ENCODE results near the gene TSPAN2.
"Not testable (repeated sequence)": the region's sequence is repeated elsewhere in the genome, so short reads cannot be mapped to it uniquely, and the experiment has no call there.

The TSPAN2 gene

DNA sequence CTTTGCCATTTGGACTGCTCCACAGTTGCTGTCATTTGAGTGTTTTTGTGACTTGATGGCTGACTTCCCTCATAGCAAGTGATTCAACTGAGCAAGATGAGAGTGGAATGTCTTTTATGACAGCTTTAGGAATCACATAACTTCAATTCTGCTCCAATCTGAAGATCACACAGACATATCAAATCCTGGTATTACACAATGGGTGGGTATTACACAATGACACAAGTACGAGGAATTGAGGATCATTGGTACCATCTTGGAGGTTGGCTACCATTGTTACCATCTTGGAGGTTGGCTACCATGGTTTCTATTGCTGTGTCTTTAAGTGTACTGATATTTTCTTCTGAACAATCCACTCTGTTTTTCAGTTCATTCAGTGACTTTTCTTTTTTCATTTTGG lies 68.2 kb downstream of the TSPAN2 start:
- H3K4me3 Mint-ChIP-seq, result no peak overlapping the region
- H3K4me1 Mint-ChIP-seq, result no peaks in the 10 kb centered on the region
- TF ChIP-seq, protein P1, sequence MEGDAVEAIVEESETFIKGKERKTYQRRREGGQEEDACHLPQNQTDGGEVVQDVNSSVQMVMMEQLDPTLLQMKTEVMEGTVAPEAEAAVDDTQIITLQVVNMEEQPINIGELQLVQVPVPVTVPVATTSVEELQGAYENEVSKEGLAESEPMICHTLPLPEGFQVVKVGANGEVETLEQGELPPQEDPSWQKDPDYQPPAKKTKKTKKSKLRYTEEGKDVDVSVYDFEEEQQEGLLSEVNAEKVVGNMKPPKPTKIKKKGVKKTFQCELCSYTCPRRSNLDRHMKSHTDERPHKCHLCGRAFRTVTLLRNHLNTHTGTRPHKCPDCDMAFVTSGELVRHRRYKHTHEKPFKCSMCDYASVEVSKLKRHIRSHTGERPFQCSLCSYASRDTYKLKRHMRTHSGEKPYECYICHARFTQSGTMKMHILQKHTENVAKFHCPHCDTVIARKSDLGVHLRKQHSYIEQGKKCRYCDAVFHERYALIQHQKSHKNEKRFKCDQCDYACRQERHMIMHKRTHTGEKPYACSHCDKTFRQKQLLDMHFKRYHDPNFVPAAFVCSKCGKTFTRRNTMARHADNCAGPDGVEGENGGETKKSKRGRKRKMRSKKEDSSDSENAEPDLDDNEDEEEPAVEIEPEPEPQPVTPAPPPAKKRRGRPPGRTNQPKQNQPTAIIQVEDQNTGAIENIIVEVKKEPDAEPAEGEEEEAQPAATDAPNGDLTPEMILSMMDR (IDR thresholded peaks at IDR 0.05), result no peak
- no peaks in the 10 kb centered on the region for H3K36me3 Mint-ChIP-seq (ENCODE audit: low read depth)
- H3K27ac Mint-ChIP-seq, result no peak overlapping the region
- no peak for DNase-seq
- peaks cover 30% of the 10 kb centered on the region for H3K9me3 Mint-ChIP-seq
- H3K27me3 Mint-ChIP-seq (ENCODE audit: low read depth, poor library complexity), result peaks cover 6% of the 10 kb centered on the region

DNA sequence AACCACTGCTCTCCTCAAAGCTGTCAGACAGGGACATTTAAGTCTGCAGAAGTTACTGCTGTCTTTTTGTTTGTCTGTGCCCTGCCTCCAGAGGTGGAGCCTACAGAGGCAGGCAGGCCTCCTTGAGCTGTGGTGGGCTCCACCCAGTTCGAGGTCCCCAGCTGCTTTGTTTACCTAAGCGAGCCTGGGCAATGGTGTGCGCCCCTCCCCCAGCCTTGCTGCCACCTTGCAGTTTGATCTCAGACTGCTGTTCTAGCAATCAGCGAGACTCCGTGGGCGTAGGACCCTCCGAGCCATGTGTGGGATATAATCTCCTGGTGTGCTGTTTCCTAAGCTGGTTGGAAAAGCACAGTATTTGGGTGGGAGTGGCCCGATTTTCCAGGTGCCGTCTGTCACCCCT lies 69.8 kb downstream of the TSPAN2 start:
- not testable (repeated sequence) for H3K4me3 Mint-ChIP-seq; H3K36me3 Mint-ChIP-seq (ENCODE audit: low read depth); H3K27ac Mint-ChIP-seq; H3K4me1 Mint-ChIP-seq; DNase-seq; H3K27me3 Mint-ChIP-seq (ENCODE audit: low read depth, poor library complexity)
- peaks cover 34% of the 10 kb centered on the region for H3K9me3 Mint-ChIP-seq

DNA sequence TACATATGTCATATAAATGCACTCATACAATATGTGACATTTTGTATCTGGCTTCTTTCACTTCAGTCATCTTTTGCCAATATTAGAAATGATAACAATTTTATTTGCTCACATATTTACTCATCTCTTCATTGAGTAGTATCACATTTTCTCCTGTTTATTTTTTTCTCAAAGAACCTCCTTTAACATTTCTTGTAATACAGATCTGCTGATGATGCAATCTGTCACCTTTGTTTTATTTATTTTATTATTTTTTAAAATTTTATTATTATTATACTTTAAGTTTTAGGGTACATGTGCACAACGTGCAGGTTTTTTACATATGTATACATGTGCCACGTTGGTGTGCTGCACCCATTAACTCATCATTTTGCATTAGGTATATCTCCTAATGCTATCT lies 75.5 kb downstream of the TSPAN2 start:
- no peaks in the 10 kb centered on the region for H3K36me3 Mint-ChIP-seq (ENCODE audit: low read depth)
- TF ChIP-seq, protein P1 (IDR thresholded peaks at IDR 0.05), result no peak

DNA sequence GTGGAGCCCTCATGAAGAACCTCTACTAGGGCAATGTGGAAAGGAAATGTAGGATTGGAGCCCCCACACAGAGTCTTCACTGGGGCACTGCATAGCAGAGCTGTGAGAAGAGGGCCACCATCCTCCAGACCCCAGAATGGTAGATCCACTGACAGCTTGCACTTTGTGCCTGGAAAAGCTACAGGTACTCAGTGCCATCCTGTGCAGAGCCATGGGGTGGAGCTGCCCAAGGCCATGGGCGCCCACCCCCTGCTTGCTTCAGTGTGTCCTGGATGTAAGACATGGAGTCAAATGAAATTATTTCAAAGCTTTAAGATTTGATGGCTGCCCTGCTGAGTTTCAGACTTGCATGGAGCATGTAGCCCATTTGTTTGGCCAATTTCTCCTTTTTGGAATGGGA lies 76.9 kb downstream of the TSPAN2 start:
- Mint-ChIP-seq H3K27ac (no peak overlapping the region), H3K36me3 (ENCODE audit: low read depth) (no peaks in the 10 kb centered on the region), H3K9me3 (peaks cover 7% of the 10 kb centered on the region), H3K4me1 (no peaks in the 10 kb centered on the region), H3K27me3 (ENCODE audit: low read depth, poor library complexity) (no peaks in the 10 kb centered on the region), H3K4me3 (no peak overlapping the region)
- DNase-seq, result no peak
- TF ChIP-seq, protein P1 (IDR thresholded peaks at IDR 0.05), result no peak

More for the DNA sequence above, 75.5 kb downstream of the TSPAN2 start:
- DNase-seq, result no peak
- H3K9me3 Mint-ChIP-seq, result peaks cover 14% of the 10 kb centered on the region
- H3K27me3 Mint-ChIP-seq (ENCODE audit: low read depth, poor library complexity), result no peaks in the 10 kb centered on the region
- no peaks in the 10 kb centered on the region for H3K4me1 Mint-ChIP-seq
- no peak overlapping the region for H3K27ac Mint-ChIP-seq
- no peak overlapping the region for H3K4me3 Mint-ChIP-seq

DNA sequence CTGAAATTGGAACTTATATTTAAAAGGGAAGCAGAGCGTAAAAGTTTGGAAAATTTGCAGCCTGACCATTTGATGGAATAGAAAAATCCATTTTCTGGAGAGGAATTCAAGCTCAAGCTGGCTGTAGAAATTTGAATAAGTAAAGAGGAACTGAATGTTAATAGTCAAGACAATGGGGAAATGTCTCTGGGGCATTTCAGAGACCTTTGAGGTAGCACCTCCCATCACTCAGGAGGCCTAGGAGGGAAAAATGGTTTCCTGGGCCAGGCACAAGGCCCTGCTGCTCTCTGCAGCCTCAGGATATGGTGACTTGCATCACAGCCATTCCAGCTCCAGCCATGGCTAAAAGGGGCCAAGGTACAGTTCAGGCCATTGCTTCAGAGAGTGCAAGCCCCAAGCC lies 77.3 kb downstream of the TSPAN2 start:
- TF ChIP-seq, protein P1 (IDR thresholded peaks at IDR 0.05), result no peak
- Mint-ChIP-seq H3K27me3 (ENCODE audit: low read depth, poor library complexity) (no peaks in the 10 kb centered on the region), H3K27ac (no peak overlapping the region), H3K36me3 (ENCODE audit: low read depth) (no peaks in the 10 kb centered on the region), H3K4me1 (no peaks in the 10 kb centered on the region), H3K9me3 (peaks cover 5% of the 10 kb centered on the region), H3K4me3 (no peak overlapping the region)
- no peak for DNase-seq

DNA sequence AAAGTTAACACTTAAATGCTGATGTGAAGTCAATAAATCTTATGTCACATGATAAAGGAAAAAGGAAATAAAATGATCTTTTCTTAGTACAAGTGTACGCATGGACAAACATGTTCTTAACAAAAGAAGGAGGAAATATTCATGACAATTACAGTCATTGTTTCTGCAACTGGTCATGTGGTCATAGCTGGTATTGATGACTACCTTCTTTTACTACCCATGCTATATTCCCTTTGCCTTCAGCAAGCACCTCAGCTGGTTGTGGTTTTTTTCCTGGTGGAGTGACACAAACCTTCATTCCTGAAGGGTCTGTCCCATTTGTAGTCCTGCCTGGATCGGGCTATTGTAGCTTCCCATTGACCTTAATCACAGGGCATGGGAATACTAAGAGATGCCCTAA lies 83.1 kb downstream of the TSPAN2 start:
- DNase-seq, result no peak
- H3K36me3 Mint-ChIP-seq (ENCODE audit: low read depth), result no peaks in the 10 kb centered on the region
- H3K27me3 Mint-ChIP-seq (ENCODE audit: low read depth, poor library complexity), result peaks cover 4% of the 10 kb centered on the region
- no peaks in the 10 kb centered on the region for H3K9me3 Mint-ChIP-seq
- TF ChIP-seq, protein P1 (IDR thresholded peaks at IDR 0.05), result no peak
- no peak overlapping the region for H3K4me3 Mint-ChIP-seq
- H3K4me1 Mint-ChIP-seq, result no peaks in the 10 kb centered on the region
- no peak overlapping the region for H3K27ac Mint-ChIP-seq
